ENCODE results near the gene CLEC9A. TPM values are rescaled to one million over a fixed set of nuclear protein-coding genes. Genes with fewer than 3 reads are reported as not detected.

CLEC9A gene
- total RNA-seq, 4 donors from 2014 or later: not detected

- no peak for TF ChIP-seq CTCF (IDR thresholded peaks at IDR 0.05; ENCODE audit: low read depth)
Observed at GRCh38 chr12:10031771-10032175, 1.3 kb downstream of the CLEC9A start.

- TF ChIP-seq CTCF (IDR thresholded peaks at IDR 0.05; ENCODE audit: low read depth): no peak
Observed at GRCh38 chr12:10033783-10034545, 3.5 kb downstream of the CLEC9A start.

GRCh38 chr12:10042167-10042566 is 11.7 kb downstream of the CLEC9A start:
- TF ChIP-seq CTCF (IDR thresholded peaks at IDR 0.05; ENCODE audit: low read depth): no peak

GRCh38 chr12:10048526-10048925 is 18.0 kb downstream of the CLEC9A start:
- no peak for TF ChIP-seq CTCF (IDR thresholded peaks at IDR 0.05; ENCODE audit: low read depth)

GRCh38 chr12:10052193-10052913 is 21.9 kb downstream of the CLEC9A start:
- TF ChIP-seq CTCF (IDR thresholded peaks at IDR 0.05; ENCODE audit: low read depth): no peak

GRCh38 chr12:10058387-10058786 is 27.9 kb downstream of the CLEC9A start:
- TF ChIP-seq CTCF (IDR thresholded peaks at IDR 0.05; ENCODE audit: low read depth): no peak

- no peak for TF ChIP-seq CTCF (IDR thresholded peaks at IDR 0.05; ENCODE audit: low read depth)
Observed at GRCh38 chr12:10065241-10065640, 34.8 kb downstream of the CLEC9A start.

Measured in subcutaneous adipose tissue (tissue), 4 donors.